Measurements from ENCODE around the gene GRM4.

Gene GRM4

GRCh38 chr6:34059914-34060313 lies 86.0 kb downstream of the GRM4 start:
- no peak for DNase-seq (ENCODE audit: low read depth in 2 of 2)
- H3K4me3 ChIP-seq (replicated peaks in 1 of 2; ENCODE audit: low read depth in 2 of 2, low read length in 2 of 2), result no peak overlapping the region
- no peak for TF ChIP-seq CTCF (IDR thresholded peaks at IDR 0.05; ENCODE audit: low read depth, low read length)

- DNase-seq (ENCODE audit: low read depth in 2 of 2), result peak; percentile 14 to 56
- no peak overlapping the region for H3K4me3 ChIP-seq (replicated peaks in 1 of 2; ENCODE audit: low read depth in 2 of 2, low read length in 2 of 2)
- TF ChIP-seq CTCF (IDR thresholded peaks at IDR 0.05; ENCODE audit: low read depth, low read length), result no peak
Observed at GRCh38 chr6:34059136-34059731, 86.7 kb downstream of the GRM4 start.

- TF ChIP-seq CTCF (IDR thresholded peaks at IDR 0.05; ENCODE audit: low read depth, low read length), result no peak
- no peak for DNase-seq (ENCODE audit: low read depth in 2 of 2)
- no peak overlapping the region for H3K4me3 ChIP-seq (replicated peaks in 1 of 2; ENCODE audit: low read depth in 2 of 2, low read length in 2 of 2)
Observed at GRCh38 chr6:34057790-34058189, 88.1 kb downstream of the GRM4 start.

- no peak for DNase-seq (ENCODE audit: low read depth in 2 of 2)
- no peak for TF ChIP-seq CTCF (IDR thresholded peaks at IDR 0.05; ENCODE audit: low read depth, low read length)
Observed at GRCh38 chr6:34057191-34057590, 88.7 kb downstream of the GRM4 start.

GRCh38 chr6:34056305-34057108 lies 89.4 kb downstream of the GRM4 start:
- H3K4me3 ChIP-seq (replicated peaks in 1 of 2; ENCODE audit: low read depth in 2 of 2, low read length in 2 of 2), result no peak overlapping the region
- DNase-seq (ENCODE audit: low read depth in 2 of 2), result peak; percentile 66 to 73
- TF ChIP-seq CTCF (IDR thresholded peaks at IDR 0.05; ENCODE audit: low read depth, low read length), result no peak

More at GRCh38 chr6:34057191-34057590, 88.7 kb downstream of the GRM4 start:
- no peak overlapping the region for H3K4me3 ChIP-seq (replicated peaks in 1 of 2; ENCODE audit: low read depth in 2 of 2, low read length in 2 of 2)

GRCh38 chr6:34055223-34055933 lies 90.5 kb downstream of the GRM4 start:
- peak; percentile 83 for TF ChIP-seq CTCF (IDR thresholded peaks at IDR 0.05; ENCODE audit: low read depth, low read length)

More at GRCh38 chr6:34055223-34055933, 90.5 kb downstream of the GRM4 start:
- no peak overlapping the region for H3K4me3 ChIP-seq (replicated peaks in 1 of 2; ENCODE audit: low read depth in 2 of 2, low read length in 2 of 2)
- peak; percentile 60 to 66 for DNase-seq (ENCODE audit: low read depth in 2 of 2)

Data from cardiac fibroblast (primary cell).